Stimulated activated CD8-positive, alpha-beta memory T cell treated with anti-CD3 and anti-CD28 coated beads, Interleukin-7, amount 100 ng/mL, for 48 hours (primary cell): ENCODE data around the gene HMG20B.

Source experiments
- DNase-seq, 2 donors: peaks; one replicate each; pipeline ENCODE4 v3.0.0-alpha.2; 2020; ENCODE audit warnings: low read depth in 1 of 2; ENCODE audit errors: extremely low read depth in 1 of 2

HMG20B gene

GRCh38 chr19:3536429-3537100, 36.2 kb upstream of the HMG20B start:
- no peak for DNase-seq

DNA sequence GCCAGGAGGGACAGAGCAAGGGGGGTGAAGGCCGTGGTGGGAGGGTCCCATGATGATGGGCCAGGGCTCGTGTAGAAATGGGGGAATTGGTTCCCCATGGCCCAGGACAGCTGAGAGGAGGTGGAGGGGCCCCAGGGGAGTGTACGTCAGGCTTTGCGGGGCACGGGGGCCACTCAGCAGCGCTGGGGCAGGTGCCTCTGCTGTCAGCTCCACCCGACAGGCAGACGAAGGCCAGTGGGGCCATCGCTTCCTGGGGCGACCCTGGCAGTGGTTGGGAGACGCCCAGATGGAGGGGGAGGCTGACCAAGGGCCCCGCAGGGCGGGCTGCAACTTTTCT, 35.7 kb upstream of the HMG20B start:
- no peak for DNase-seq

- DNase-seq = no peak
Observed at GRCh38 chr19:3537438-3538240, 35.1 kb upstream of the HMG20B start.

DNA sequence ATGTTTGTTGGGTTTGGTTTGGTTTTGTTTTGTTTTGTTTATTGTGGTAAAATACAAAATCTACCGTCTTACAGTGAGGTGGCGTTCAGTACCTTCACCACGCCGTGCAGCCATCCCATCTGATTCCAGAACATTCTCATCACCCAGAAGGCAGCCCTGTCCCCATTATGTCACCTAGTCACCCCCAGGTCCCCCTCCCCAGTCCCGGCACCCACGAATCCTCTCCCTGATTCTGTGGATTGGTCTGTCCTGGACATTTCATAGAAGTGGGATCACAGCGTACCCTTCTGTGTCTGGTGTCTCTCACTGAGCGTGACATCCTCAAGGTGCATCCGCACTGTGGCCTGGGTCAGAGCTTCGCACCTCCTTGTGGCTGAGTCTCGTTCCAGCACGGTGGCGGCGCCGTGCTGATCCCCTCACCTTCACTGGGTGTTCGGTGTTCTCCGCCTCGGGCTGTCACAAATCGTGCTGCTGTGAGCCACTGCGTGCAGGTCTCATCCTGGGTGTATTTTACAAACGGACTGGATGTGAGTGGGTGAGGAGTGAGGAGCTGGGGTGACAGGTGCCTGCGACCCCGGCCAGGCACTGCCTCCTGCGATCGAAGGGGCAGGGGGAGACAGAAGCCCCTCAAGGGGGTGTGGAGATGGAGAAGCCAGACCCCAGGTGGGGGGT, 34.4 kb upstream of the HMG20B start:
- no peak for DNase-seq

- DNase-seq = no peak
Observed at GRCh38 chr19:3538965-3539755, 33.6 kb upstream of the HMG20B start, which contains the start of gene TEKTIP1. Gene TEKTIP1 (plus strand): TSS chr19:3539174. CDS start chr19:3539178, 4 bp downstream.

DNA sequence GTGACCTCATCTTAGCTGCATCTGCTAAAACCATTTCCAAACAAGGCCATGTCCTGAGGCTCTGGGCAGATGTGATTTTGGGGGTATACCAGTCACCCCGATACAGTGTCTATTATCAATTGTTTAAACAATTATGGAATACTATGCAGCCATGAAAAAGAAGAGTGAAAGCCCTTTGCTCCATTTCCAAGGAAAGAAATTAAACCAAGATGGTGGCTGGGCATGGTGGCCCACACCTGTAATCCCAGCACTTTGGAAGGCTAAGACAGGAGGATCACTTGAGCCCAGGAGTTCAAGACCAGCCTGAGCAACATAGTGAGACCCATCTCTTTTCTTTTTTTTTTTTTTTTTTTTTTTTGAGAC, 33.0 kb upstream of the HMG20B start:
- no peak for DNase-seq

GRCh38 chr19:3543150-3544057, 29.3 kb upstream of the HMG20B start:
- DNase-seq = no peak

DNA sequence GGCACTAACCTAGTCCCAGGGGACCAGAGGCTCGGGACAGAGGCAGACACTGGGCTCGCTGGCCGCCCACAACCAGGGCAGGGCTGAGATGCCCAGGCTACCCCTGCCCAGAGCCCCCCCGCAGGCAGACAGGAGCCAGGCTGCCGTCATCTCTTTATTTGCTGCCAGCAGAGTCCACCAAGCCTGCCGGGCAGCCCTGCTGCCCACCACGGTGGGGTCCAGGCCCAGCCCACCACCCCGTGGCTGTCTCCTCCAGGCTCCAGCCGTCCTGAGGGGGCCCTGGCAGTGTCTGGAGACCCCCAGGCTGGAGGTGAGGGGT, 28.7 kb upstream of the HMG20B start:
- DNase-seq = no peak

DNA sequence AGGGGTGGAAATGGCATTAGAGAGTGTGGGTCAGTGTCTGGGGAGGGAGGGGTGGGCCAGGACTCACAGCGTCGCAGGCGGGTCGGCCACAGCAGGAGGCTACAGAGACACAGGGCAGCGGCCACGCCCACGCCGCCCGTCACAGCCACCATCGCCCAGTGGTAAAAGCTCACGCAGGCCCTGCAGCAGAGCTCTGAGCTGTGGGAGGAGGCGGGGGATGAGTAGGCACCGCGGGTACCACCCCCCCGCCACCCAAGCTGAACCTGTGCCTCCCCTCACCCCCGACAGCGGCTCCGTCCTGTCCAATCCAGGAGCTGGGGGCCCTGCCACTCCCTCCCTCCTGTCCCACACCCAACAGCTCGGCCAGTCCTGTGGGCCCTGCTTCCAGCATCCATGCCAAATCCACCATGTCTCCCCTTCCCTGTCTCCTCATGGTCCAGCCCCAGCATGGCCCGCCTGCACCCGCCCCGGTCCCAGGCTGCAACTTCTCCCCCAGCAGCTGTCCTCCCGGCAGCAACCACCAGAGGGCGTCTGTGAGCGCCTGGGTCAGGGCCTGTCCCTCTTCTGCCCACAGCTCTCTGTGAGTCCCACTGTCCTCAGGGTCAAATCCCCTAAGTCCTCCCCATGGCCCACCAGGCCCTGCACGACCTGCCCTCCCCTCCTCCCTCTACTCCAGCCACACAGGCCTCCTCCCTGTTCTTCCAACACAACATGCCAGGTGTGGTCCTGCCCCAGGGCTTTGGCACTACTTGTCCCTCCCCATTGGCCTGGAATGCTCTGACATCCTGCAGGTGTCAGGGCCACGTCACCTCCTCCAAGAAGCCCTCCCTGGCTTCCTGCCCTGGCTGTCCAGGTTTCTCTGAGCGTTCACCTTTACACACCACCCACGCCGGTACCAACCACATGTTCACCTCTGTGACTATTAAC, 27.7 kb upstream of the HMG20B start:
- peak; percentile 53 to 55 for DNase-seq

GRCh38 chr19:3545669-3546034, 27.1 kb upstream of the HMG20B start:
- no peak for DNase-seq

GRCh38 chr19:3546119-3546518, 26.6 kb upstream of the HMG20B start:
- no peak for DNase-seq

- no peak for DNase-seq
Observed at GRCh38 chr19:3547301-3547731, 25.4 kb upstream of the HMG20B start.

- DNase-seq = no peak
Observed at GRCh38 chr19:3547767-3548282, 24.9 kb upstream of the HMG20B start.

DNA sequence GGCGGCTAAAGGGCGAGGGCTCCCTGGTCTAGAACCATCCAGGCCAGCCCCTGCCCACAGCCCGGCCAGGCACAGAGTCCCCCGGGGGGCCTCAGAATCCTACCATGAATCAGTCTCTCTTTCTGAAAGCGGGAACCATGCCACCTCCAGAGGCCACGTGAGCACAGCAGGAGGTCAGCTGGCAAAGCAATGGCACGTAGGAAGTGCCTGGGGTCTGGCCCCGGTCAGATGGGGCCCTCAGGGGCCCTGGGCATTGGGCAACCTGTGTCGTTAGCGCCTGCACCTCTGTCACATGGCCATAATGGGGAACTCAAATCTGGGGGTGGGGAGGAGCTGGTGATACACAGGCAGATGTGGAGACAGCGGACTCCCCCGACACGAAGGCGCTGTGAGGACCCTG, 24.1 kb upstream of the HMG20B start:
- no peak for DNase-seq

GRCh38 chr19:3549816-3550215, 22.9 kb upstream of the HMG20B start:
- DNase-seq = no peak

- no peak for DNase-seq
Observed at GRCh38 chr19:3550947-3551791, 21.6 kb upstream of the HMG20B start.

- no peak for DNase-seq
Observed at GRCh38 chr19:3551792-3552095, 21.0 kb upstream of the HMG20B start.
